HepG2 (cell line): ENCODE results near the gene GSTP1. TPM values are rescaled to one million over a fixed set of nuclear protein-coding genes. Genes with fewer than 3 reads are reported as not detected.
A peak's percentile ranks its signal among the peaks of the same experiment; 100 is the strongest.

Experiments
- ATAC-seq: fragments of 200-7000 bp; cut with Tn5 transposase; 3 replicates; pipeline ENCODE4 v1.9.1; 2020; ENCODE audit warnings: mild to moderate bottlenecking, moderate library complexity
- BruUV-seq: library from RNA; stranded (reverse); fragments of 400-500 nt; replicated peaks from 2 replicates; lab custom pipeline; 2021; lab: Mats Ljungman, UMichigan
- CTCF ChIA-PET: fragments of 300-600 bp; formaldehyde crosslinking; extraction: SDS; loops from one replicate; lab custom pipeline; 2021; ENCODE audit warnings: low total read pairs, inconsistent platforms, low intra/inter-chr PET ratio; lab: Yijun Ruan, JAX
- POLR2A ChIA-PET: fragments of 350-600 bp; sonication (Branson Sonifier 250); formaldehyde crosslinking; loops from one replicate; lab custom pipeline; 2020; ENCODE audit warnings: antibody characterized with exemption, inconsistent platforms; lab: Yijun Ruan, JAX
- DNase-seq: peaks from one replicate; pipeline ENCODE4 v3.0.0-alpha.2; 2015; ENCODE audit warnings: low spot score
- FAIRE-seq: peaks from 3 replicates; lab custom pipeline; 2011; peaks lifted over from hg19 to GRCh38; lab: Jason Lieb, UNC
- H2AFZ ChIP-seq: one replicate; pipeline ENCODE4 v1.6.1; 2011; ENCODE audit warnings: low read length, inconsistent platforms
- H3K27ac ChIP-seq: fragments of 300-600 bp; 3 replicates; pipeline ENCODE4 v1.8.0; 2011; ENCODE audit warnings: mixed run types, mild to moderate bottlenecking, mixed read lengths, low read length, inconsistent platforms; ENCODE audit not compliant: insufficient read depth; ENCODE audit errors: extremely low read length
- H3K27me3 ChIP-seq, 2 experiments: fragments of 200-600 bp in 1 of 2; 2 replicates in 1 of 2; 3 replicates in 1 of 2; pipeline versions ENCODE4 v1.6.0 to v1.8.0; 2011; ENCODE audit warnings: low read length in 2 of 2, mild to moderate bottlenecking in 2 of 2, moderate library complexity in 2 of 2, inconsistent platforms in 1 of 2; ENCODE audit not compliant: insufficient read depth in 2 of 2, control insufficient read depth in 1 of 2
- H3K36me3 ChIP-seq, 2 experiments: fragments of 200-600 bp in 1 of 2; replicated peaks in 1 of 2; 2 replicates in 1 of 2; 3 replicates in 1 of 2; pipeline versions ENCODE4 v1.5.1 to v1.8.0; 2011; ENCODE audit warnings: low read length in 2 of 2, inconsistent platforms in 1 of 2; ENCODE audit not compliant: insufficient read depth in 2 of 2, control insufficient read depth in 1 of 2
- H3K4me1 ChIP-seq: 2 replicates; pipeline ENCODE4 v1.5.1; 2012; ENCODE audit warnings: low read length, inconsistent platforms; ENCODE audit not compliant: insufficient read depth
- H3K4me2 ChIP-seq: 2 replicates; pipeline ENCODE4 v1.6.0; 2011; ENCODE audit warnings: low read depth, low read length, inconsistent platforms
- H3K4me3 ChIP-seq, 3 experiments: fragments of 200-600 bp in 1 of 3; sonication (generic), shearing (Covaris generic) in 1 of 3; replicated peaks in 1 of 3; 2 replicates each; pipeline ENCODE4 v1.5.1; 2011 to 2016; ENCODE audit warnings: low read length in 3 of 3, inconsistent platforms in 2 of 3, low read depth in 2 of 3, mild to moderate bottlenecking in 2 of 3, control low read depth in 1 of 3, mixed read lengths in 1 of 3; ENCODE audit not compliant: insufficient read depth in 1 of 3
- H3K79me2 ChIP-seq: one replicate; pipeline ENCODE4 v1.6.1; 2011; ENCODE audit warnings: low read length, inconsistent platforms; ENCODE audit not compliant: insufficient read depth
- H3K9ac ChIP-seq: 2 replicates; pipeline ENCODE4 v1.6.0; 2011; ENCODE audit warnings: mild to moderate bottlenecking, low read depth, low read length, inconsistent platforms; ENCODE audit not compliant: insufficient read depth
- H3K9me3 ChIP-seq: 2 replicates; pipeline ENCODE4 v1.5.1; 2012; ENCODE audit warnings: mild to moderate bottlenecking, low read length
- H4K20me1 ChIP-seq: 2 replicates; pipeline ENCODE4 v1.6.0; 2011; ENCODE audit warnings: inconsistent platforms, mild to moderate bottlenecking, low read length, moderate library complexity; ENCODE audit not compliant: insufficient read depth
- CHD2 ChIP-seq: IDR thresholded peaks from 2 replicates; pipeline ENCODE4 v1.6.1; 2011; ENCODE audit warnings: low read depth, low read length, improper control_type of control experiment
- GATA4 ChIP-seq: sonication (generic); IDR thresholded peaks from 2 replicates; pipeline ENCODE4 v1.6.1; 2016; ENCODE audit warnings: antibody characterized with exemption, low read depth, borderline replicate concordance
- GLMP ChIP-seq: sonication (generic); formaldehyde crosslinking; IDR thresholded peaks from 2 replicates; pipeline ENCODE4 v1.9.0; 2021; ENCODE audit warnings: missing genetic modification reagents, mild to moderate bottlenecking, borderline replicate concordance
- HNRNPLL ChIP-seq: fragments of 200-400 bp; formaldehyde crosslinking; IDR thresholded peaks from 2 replicates; pipeline ENCODE4 v1.6.1; 2017; ENCODE audit warnings: mild to moderate bottlenecking, low read depth, low read length; ENCODE audit not compliant: poor library complexity, severe bottlenecking
- KLF6 ChIP-seq: IDR thresholded peaks from 2 replicates; pipeline ENCODE4 v1.8.0; 2016; ENCODE audit warnings: missing biosample characterization, missing genetic modification reagents
- MED13 ChIP-seq: sonication (generic); formaldehyde crosslinking; IDR thresholded peaks from 2 replicates; pipeline ENCODE4 v1.5.0; 2020; ENCODE audit warnings: missing genetic modification reagents
- NFIC ChIP-seq: IDR thresholded peaks from 2 replicates; pipeline ENCODE4 v1.6.1; 2012; ENCODE audit warnings: mild to moderate bottlenecking, low read length, inconsistent platforms
- SAP130 ChIP-seq: IDR thresholded peaks from 2 replicates; pipeline ENCODE4 v1.6.1; 2016; ENCODE audit warnings: low read depth
- SETDB1 ChIP-seq: sonication (generic); formaldehyde crosslinking; IDR thresholded peaks from 2 replicates; pipeline ENCODE4 v1.5.1; 2020; ENCODE audit warnings: missing genetic modification reagents, mild to moderate bottlenecking, borderline replicate concordance
- TRIM22 ChIP-seq: fragments of 450-650 bp; IDR thresholded peaks from 2 replicates; pipeline ENCODE4 v1.6.1; 2017
- ZBTB20 ChIP-seq: sonication (generic); formaldehyde crosslinking; IDR thresholded peaks from 2 replicates; pipeline ENCODE4 v1.8.1; 2023; ENCODE audit warnings: missing genetic modification reagents, low read depth, mild to moderate bottlenecking, borderline replicate concordance
- ZHX1 ChIP-seq: sonication (generic); formaldehyde crosslinking; IDR thresholded peaks from 2 replicates; pipeline ENCODE4 v1.8.1; 2022; ENCODE audit warnings: low read depth, mild to moderate bottlenecking, missing genetic modification reagents
- ZNF282 ChIP-seq: fragments of 450-650 bp; IDR thresholded peaks from 2 replicates; pipeline ENCODE4 v1.6.1; 2018; ENCODE audit not compliant: partially characterized antibody
- ZNF563 ChIP-seq: sonication (generic); formaldehyde crosslinking; IDR thresholded peaks from 2 replicates; pipeline ENCODE4 v1.8.0; 2022; ENCODE audit warnings: mild to moderate bottlenecking, moderate library complexity, missing genetic modification reagents
- WGBS: methylation state at CpG from one replicate; pipeline ENCODE4 v1.1.6; 2017; ENCODE audit warnings: low lambda C conversion rate; 5-methylcytosine and 5-hydroxymethylcytosine counted together
- in situ Hi-C: cut with HindIII; loops from 2 replicates; pipeline ENCODE4 v1.10.0; 2017; ENCODE audit warnings: low pct_unique_long_range_greater_than_20kb; ENCODE audit not compliant: extremely low pct_ligation_motif_present
- intact Hi-C: fragments of 100-400 bp; cut with micrococcal nuclease; formaldehyde crosslinking; loops from one replicate; pipeline ENCODE4 v1.10.0; 2022; ENCODE audit not compliant: unreplicated experiment
- polyA plus RNA-seq, 8 experiments: library from polyadenylated mRNA; depleted of rRNA in 3 of 8; stranded (reverse) in 7 of 8; unstranded in 1 of 8; fragments of >200 nt; fragmentation: Illumina TruSeq in 4 of 8; extraction: Trizol in 4 of 8; gene quantifications; 2 replicates each; pipeline versions ENCODE4 v1.2.1 to v1.2.3, GENCODE V29; 2011 to 2016; ENCODE audit warnings: low read depth in 4 of 8, missing spikeins in 1 of 8, mixed read lengths in 1 of 8; ENCODE audit not compliant: insufficient read depth in 1 of 8
- total RNA-seq, 5 experiments: library from RNA; depleted of rRNA; stranded (reverse); fragments of >200 nt; fragmentation: Illumina TruSeq; extraction: Trizol; gene quantifications; 2 replicates each; pipeline ENCODE4 v1.2.3, GENCODE V29; 2016; ENCODE audit warnings: low read depth in 1 of 5
- TF ChIP-seq, protein P1 (sequence below): sonication (generic); formaldehyde crosslinking; IDR thresholded peaks from 2 replicates; pipeline ENCODE4 v1.5.1; 2020; ENCODE audit warnings: missing genetic modification reagents, mild to moderate bottlenecking, borderline replicate concordance
- TF ChIP-seq, protein P2 (sequence below): sonication (generic); formaldehyde crosslinking; IDR thresholded peaks from 2 replicates; pipeline ENCODE4 v1.5.1; 2020; ENCODE audit warnings: missing genetic modification reagents, mild to moderate bottlenecking, borderline replicate concordance
- TF ChIP-seq, protein P3 (sequence below): sonication (generic); formaldehyde crosslinking; IDR thresholded peaks from 2 replicates; pipeline ENCODE4 v1.8.1; 2022; ENCODE audit warnings: mild to moderate bottlenecking, missing genetic modification reagents

Gene GSTP1
- total and polyA plus RNA-seq, 2 of the 13 experiments (the other 11 are each of a cell fraction or from before 2014, with no cell fraction given) = not detected

DNA sequence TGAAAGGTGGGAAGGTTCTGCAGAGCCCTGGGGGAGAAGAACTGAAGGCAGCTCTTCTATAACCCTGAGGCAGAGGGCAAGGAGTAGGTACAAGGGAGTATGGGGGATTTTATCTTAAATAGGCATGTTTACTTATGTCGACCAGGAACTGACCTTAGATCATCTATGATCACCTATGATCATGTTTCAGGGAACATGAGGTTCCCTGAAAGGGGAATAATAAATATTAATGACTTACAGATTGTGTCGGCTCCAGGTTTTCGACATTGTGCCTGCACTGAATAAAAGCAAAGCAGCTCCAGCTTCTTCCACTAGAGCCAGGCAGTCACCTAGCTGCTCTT is 9.9 kb downstream of the GSTP1 start:
- Histone ChIP-seq H3K79me2 (no peaks in the 10 kb centered on the region), H3K9ac (no peak overlapping the region), H3K36me3 (no peaks in the 10 kb centered on the region), H3K4me3 (no peak overlapping the region), H4K20me1 (no peaks in the 10 kb centered on the region), H3K27me3 (no peaks in the 10 kb centered on the region; a peak in 1 of 5 replicates), H3K9me3 (no peaks in the 10 kb centered on the region), H3K4me2 (peak overlapping the region; percentile 49), H3K4me1 (peaks cover 15% of the 10 kb centered on the region), H2AFZ (no peak overlapping the region), H3K27ac (no peak overlapping the region)
- BruUV-seq = no TSS peak
- DNase-seq (no peak), ATAC-seq (peak; percentile 49), FAIRE-seq (no peak)
- TF ChIP-seq TRIM22 (no peak), KLF6 (no peak), ZNF282 (no peak), CHD2 (no peak), GATA4 (no peak), GLMP (CRISPR knock-in tag) (no peak), ZNF563 (CRISPR knock-in tag) (no peak), ZHX1 (CRISPR knock-in tag) (no peak), SAP130 (no peak), HNRNPLL (no peak), ZBTB20 (CRISPR knock-in tag) (no peak), SETDB1 (CRISPR knock-in tag) (no peak), MED13 (no peak), NFIC (no peak)
- TF ChIP-seq, protein P1, sequence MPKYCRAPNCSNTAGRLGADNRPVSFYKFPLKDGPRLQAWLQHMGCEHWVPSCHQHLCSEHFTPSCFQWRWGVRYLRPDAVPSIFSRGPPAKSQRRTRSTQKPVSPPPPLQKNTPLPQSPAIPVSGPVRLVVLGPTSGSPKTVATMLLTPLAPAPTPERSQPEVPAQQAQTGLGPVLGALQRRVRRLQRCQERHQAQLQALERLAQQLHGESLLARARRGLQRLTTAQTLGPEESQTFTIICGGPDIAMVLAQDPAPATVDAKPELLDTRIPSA (CRISPR knock-in tag) = no peak
- TF ChIP-seq, protein P2, sequence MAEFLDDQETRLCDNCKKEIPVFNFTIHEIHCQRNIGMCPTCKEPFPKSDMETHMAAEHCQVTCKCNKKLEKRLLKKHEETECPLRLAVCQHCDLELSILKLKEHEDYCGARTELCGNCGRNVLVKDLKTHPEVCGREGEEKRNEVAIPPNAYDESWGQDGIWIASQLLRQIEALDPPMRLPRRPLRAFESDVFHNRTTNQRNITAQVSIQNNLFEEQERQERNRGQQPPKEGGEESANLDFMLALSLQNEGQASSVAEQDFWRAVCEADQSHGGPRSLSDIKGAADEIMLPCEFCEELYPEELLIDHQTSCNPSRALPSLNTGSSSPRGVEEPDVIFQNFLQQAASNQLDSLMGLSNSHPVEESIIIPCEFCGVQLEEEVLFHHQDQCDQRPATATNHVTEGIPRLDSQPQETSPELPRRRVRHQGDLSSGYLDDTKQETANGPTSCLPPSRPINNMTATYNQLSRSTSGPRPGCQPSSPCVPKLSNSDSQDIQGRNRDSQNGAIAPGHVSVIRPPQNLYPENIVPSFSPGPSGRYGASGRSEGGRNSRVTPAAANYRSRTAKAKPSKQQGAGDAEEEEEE (CRISPR knock-in tag) = no peak
- TF ChIP-seq, protein P3, sequence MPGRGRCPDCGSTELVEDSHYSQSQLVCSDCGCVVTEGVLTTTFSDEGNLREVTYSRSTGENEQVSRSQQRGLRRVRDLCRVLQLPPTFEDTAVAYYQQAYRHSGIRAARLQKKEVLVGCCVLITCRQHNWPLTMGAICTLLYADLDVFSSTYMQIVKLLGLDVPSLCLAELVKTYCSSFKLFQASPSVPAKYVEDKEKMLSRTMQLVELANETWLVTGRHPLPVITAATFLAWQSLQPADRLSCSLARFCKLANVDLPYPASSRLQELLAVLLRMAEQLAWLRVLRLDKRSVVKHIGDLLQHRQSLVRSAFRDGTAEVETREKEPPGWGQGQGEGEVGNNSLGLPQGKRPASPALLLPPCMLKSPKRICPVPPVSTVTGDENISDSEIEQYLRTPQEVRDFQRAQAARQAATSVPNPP (CRISPR knock-in tag) = no peak
- POLR2A ChIA-PET = interaction anchor here (1.1 kb wide), 1 partner anchor 13 kb away, joined by 4 read pairs; no protein-coding TSS in a partner anchor
- in situ Hi-C loops = no loop called here
- WGBS = 33% methylated on average over 3 of the region's 3 CpGs
- intact Hi-C loops = no loop called here
- CTCF ChIA-PET = no interaction called here
